Natural killer cell (primary cell): ENCODE measurements around the gene MAU2. TPM values are rescaled to one million over a fixed set of nuclear protein-coding genes. Genes with fewer than 3 reads are reported as not detected.

Experiments used
- ATAC-seq, 3 donors: fragments of 150-1000 bp in 2 of 3; fragments of 200-7000 bp in 1 of 3; cut with Tn5 transposase; 1 replicate in 1 of 3; 2 replicates in 2 of 3; pipeline ENCODE4 v1.10.0; 2021; ENCODE audit warnings: mild to moderate bottlenecking in 2 of 3, moderate library complexity in 2 of 3
- DNase-seq, 2 donors: peaks; one replicate each; pipeline versions ENCODE4 v3.0.0 to v3.0.0-alpha.2; 2013 to 2021; ENCODE audit warnings: mixed read lengths in 1 of 2
- H3K27ac ChIP-seq: one replicate; pipeline ENCODE4 v1.5.1; 2013; ENCODE audit warnings: mild to moderate bottlenecking, low read length
- H3K27me3 ChIP-seq: one replicate; pipeline ENCODE4 v1.6.1; 2013; ENCODE audit warnings: low read length; ENCODE audit not compliant: control insufficient read depth, insufficient read depth
- H3K36me3 ChIP-seq: one replicate; pipeline ENCODE4 v1.6.1; 2013; ENCODE audit warnings: low read length; ENCODE audit not compliant: control insufficient read depth, insufficient read depth
- H3K4me1 ChIP-seq: one replicate; pipeline ENCODE4 v1.6.1; 2013; ENCODE audit warnings: low read length; ENCODE audit not compliant: control insufficient read depth, insufficient read depth
- H3K4me3 ChIP-seq: one replicate; pipeline ENCODE4 v1.5.1; 2013; ENCODE audit warnings: low read length
- H3K9me3 ChIP-seq: one replicate; pipeline ENCODE4 v1.6.1; 2013; ENCODE audit warnings: low read length; ENCODE audit not compliant: control insufficient read depth, insufficient read depth
- H3K27ac Mint-ChIP-seq, 2 donors: one replicate each; pipeline ENCODE4 v1.8.0; 2022; ENCODE audit warnings: mild to moderate bottlenecking in 2 of 2, mixed read lengths in 2 of 2, moderate library complexity in 1 of 2
- H3K27me3 Mint-ChIP-seq, 2 donors: one replicate each; pipeline ENCODE4 v1.8.0; 2022; ENCODE audit warnings: low read depth in 2 of 2, mixed read lengths in 2 of 2
- H3K36me3 Mint-ChIP-seq: one replicate; pipeline ENCODE4 v1.8.0; 2022; ENCODE audit warnings: mixed read lengths
- H3K4me1 Mint-ChIP-seq, 2 donors: one replicate each; pipeline ENCODE4 v1.8.0; 2022; ENCODE audit warnings: mixed read lengths in 2 of 2
- H3K4me3 Mint-ChIP-seq: one replicate; pipeline ENCODE4 v1.8.0; 2022; ENCODE audit warnings: mild to moderate bottlenecking, moderate library complexity, mixed read lengths
- H3K9me3 Mint-ChIP-seq, 2 donors: one replicate each; pipeline ENCODE4 v1.8.0; 2022; ENCODE audit warnings: mixed read lengths in 2 of 2
- CTCF ChIP-seq: fragments of 200-600 bp; IDR thresholded peaks from one replicate; pipeline ENCODE4 v1.8.0; 2022; ENCODE audit warnings: antibody characterized with exemption
- WGBS: methylation state at CpG from one replicate; pipeline ENCODE4 v1.1.7; 2013; ENCODE audit warnings: missing lambda C conversion rate; ENCODE audit not compliant: insufficient coverage; 5-methylcytosine and 5-hydroxymethylcytosine counted together
- intact Hi-C: fragments of 100-400 bp; cut with micrococcal nuclease; formaldehyde crosslinking; loops from one replicate; pipeline ENCODE4 v1.14.2; 2022
- total RNA-seq, 4 donors: library from RNA; stranded (reverse); fragments of 120-200 nt in 1 of 4; gene quantifications; one replicate each; pipeline versions ENCODE4 v1.2.3 to v1.2.4, GENCODE V29; 2013 to 2022

MAU2 gene
- total RNA-seq, 3 donors from 2014 or later (not counting 1 experiment from before 2014, with no cell fraction given): 144 to 164 (median 151) TPM

GRCh38 chr19:19274716-19275565 is 45.7 kb upstream of the MAU2 start:
- H3K4me1 Mint-ChIP-seq: peaks cover 0 to 10% of the 10 kb centered on the region in 2 donors
- peaks cover 37% of the 10 kb centered on the region for H3K36me3 ChIP-seq
- H3K27me3 ChIP-seq: peaks cover 6% of the 10 kb centered on the region
- intact Hi-C loops: no loop called here
- TF ChIP-seq CTCF: no peak
- no peak overlapping the region for H3K4me3 Mint-ChIP-seq
- 76% methylated on average over 9 of the region's 9 CpGs for WGBS
- H3K9me3 Mint-ChIP-seq: no peaks in the 10 kb centered on the region
- H3K4me1 ChIP-seq: peaks cover 3% of the 10 kb centered on the region
- H3K36me3 Mint-ChIP-seq: no peaks in the 10 kb centered on the region
- no peak for DNase-seq
- H3K9me3 ChIP-seq: no peaks in the 10 kb centered on the region
- ATAC-seq: no peak
- no peak overlapping the region for H3K4me3 ChIP-seq
- H3K27ac Mint-ChIP-seq: no peak overlapping the region
- peaks cover 14 to 16% of the 10 kb centered on the region in 2 donors for H3K27me3 Mint-ChIP-seq
- H3K27ac ChIP-seq: no peak overlapping the region

GRCh38 chr19:19276386-19276785 is 44.2 kb upstream of the MAU2 start:
- no peaks in the 10 kb centered on the region for H3K36me3 Mint-ChIP-seq
- no peak overlapping the region for H3K4me3 Mint-ChIP-seq
- H3K9me3 ChIP-seq: no peaks in the 10 kb centered on the region
- peaks cover 3% of the 10 kb centered on the region for H3K4me1 ChIP-seq
- ATAC-seq (no peak), DNase-seq (no peak)
- H3K27ac ChIP-seq: no peak overlapping the region
- peaks cover 12 to 14% of the 10 kb centered on the region in 2 donors for H3K27me3 Mint-ChIP-seq
- H3K9me3 Mint-ChIP-seq: no peaks in the 10 kb centered on the region
- 96% methylated on average over 12 of the region's 12 CpGs for WGBS
- peaks cover 6% of the 10 kb centered on the region for H3K27me3 ChIP-seq
- intact Hi-C loops: no loop called here
- no peak overlapping the region for H3K27ac Mint-ChIP-seq
- peaks cover 46% of the 10 kb centered on the region for H3K36me3 ChIP-seq
- H3K4me3 ChIP-seq: no peak overlapping the region
- peaks cover 0 to 10% of the 10 kb centered on the region in 2 donors for H3K4me1 Mint-ChIP-seq
- no peak for TF ChIP-seq CTCF

- no peak for ATAC-seq
- Mint-ChIP-seq H3K27ac (no peak overlapping the region), H3K36me3 (no peaks in the 10 kb centered on the region), H3K4me1 (peaks cover 0 to 10% of the 10 kb centered on the region in 2 donors), H3K9me3 (no peaks in the 10 kb centered on the region), H3K4me3 (no peak overlapping the region), H3K27me3 (peaks cover 7 to 12% of the 10 kb centered on the region in 2 donors)
- H3K36me3 ChIP-seq: peaks cover 51% of the 10 kb centered on the region
- 98% methylated on average over 20 of the region's 20 CpGs for WGBS
- peaks cover 6% of the 10 kb centered on the region for H3K27me3 ChIP-seq
- no peak for DNase-seq
- H3K4me3 ChIP-seq: no peak overlapping the region
- intact Hi-C loops: no loop called here
- H3K9me3 ChIP-seq: no peaks in the 10 kb centered on the region
- no peak for TF ChIP-seq CTCF
- no peak overlapping the region for H3K27ac ChIP-seq
- peaks cover 3% of the 10 kb centered on the region for H3K4me1 ChIP-seq
Observed at GRCh38 chr19:19276851-19277250, 43.8 kb upstream of the MAU2 start.
